HCT116 (cell line): ENCODE measurements around the gene CHMP4B. TPM values are rescaled to one million over a fixed set of nuclear protein-coding genes. Genes with fewer than 3 reads are reported as not detected.

Experiments used
- ATAC-seq: fragments of 200-7000 bp; cut with Tn5 transposase; 2 replicates; pipeline ENCODE4 v1.9.1; 2020; ENCODE audit warnings: mild to moderate bottlenecking, moderate library complexity
- BruUV-seq: library from RNA; stranded (reverse); fragments of 400-500 nt; replicated peaks from 2 replicates; lab custom pipeline; 2021; lab: Mats Ljungman, UMichigan
- CTCF ChIA-PET: fragments of 300-600 bp; sonication (Branson Sonifier 250); formaldehyde crosslinking; loops from one replicate; lab custom pipeline; 2021; ENCODE audit warnings: antibody characterized with exemption; lab: Charles Lee
- POLR2A ChIA-PET: fragments of 300-600, 350-600 bp; sonication (Branson Sonifier 250); formaldehyde crosslinking; loops from one replicate; lab custom pipeline; 2021; ENCODE audit warnings: antibody characterized with exemption; lab: Charles Lee
- RAD21 ChIA-PET, 2 experiments: fragments of 300-600 bp; sonication (Branson Sonifier 250); formaldehyde crosslinking; loops; one replicate each; lab custom pipeline; 2023; ENCODE audit warnings: low total read pairs in 2 of 2; ENCODE audit not compliant: uncharacterized antibody in 2 of 2, unreplicated experiment in 2 of 2, low non-redundant PET in 1 of 2; lab: Charles Lee
- DNase-seq: peaks from one replicate; pipeline ENCODE4 v3.0.0-alpha.2; 2010; ENCODE audit warnings: low read depth, low spot score
- H2AFZ ChIP-seq: fragments of 200-600 bp; shearing (Covaris generic), sonication (generic); 2 replicates; pipeline ENCODE4 v1.6.1; 2017; ENCODE audit warnings: low read depth, mixed run types, mixed read lengths, antibody characterized with exemption, low read length; ENCODE audit not compliant: poor library complexity, severe bottlenecking
- H3K27ac ChIP-seq: 2 replicates; pipeline ENCODE4 v1.5.1; 2012; ENCODE audit warnings: low read depth, low read length
- H3K27me3 ChIP-seq: fragments of 200-600 bp; sonication (generic); 2 replicates; pipeline ENCODE4 v1.6.1; 2016; ENCODE audit warnings: mixed run types, low read length, mixed read lengths; ENCODE audit not compliant: insufficient read depth
- H3K36me3 ChIP-seq, 2 experiments: fragments of 200-500 bp in 1 of 2; fragments of 200-600 bp in 1 of 2; sonication (Bioruptor generic) in 1 of 2; sonication (generic) in 1 of 2; 2 replicates each; pipeline versions ENCODE4 v1.5.1 to v1.6.1; 2014 to 2016; ENCODE audit warnings: low read length in 2 of 2, inconsistent platforms in 1 of 2, mixed read lengths in 1 of 2, mixed run types in 1 of 2; ENCODE audit not compliant: insufficient read depth in 2 of 2, control insufficient read depth in 1 of 2
- H3K4me1 ChIP-seq, 2 experiments: fragments of 200-600 bp in 1 of 2; sonication (generic) in 1 of 2; 2 replicates each; pipeline versions ENCODE4 v1.5.1 to v1.6.1; 2012 to 2017; ENCODE audit warnings: low read length in 2 of 2, inconsistent platforms in 1 of 2, mild to moderate bottlenecking in 1 of 2, mixed read lengths in 1 of 2, mixed run types in 1 of 2, moderate library complexity in 1 of 2; ENCODE audit not compliant: insufficient read depth in 2 of 2, control insufficient read depth in 1 of 2
- H3K4me2 ChIP-seq: fragments of 200-600 bp; sonication (generic); 2 replicates; pipeline ENCODE4 v1.6.1; 2017; ENCODE audit warnings: mixed run types, low read length, mixed read lengths
- H3K4me3 ChIP-seq, 2 experiments: fragments of 200-600 bp in 1 of 2; sonication (generic) in 1 of 2; replicated peaks in 1 of 2; 2 replicates each; pipeline ENCODE4 v1.5.1; 2011 to 2016; ENCODE audit warnings: low read length in 2 of 2, control low read depth in 1 of 2, low read depth in 1 of 2, mild to moderate bottlenecking in 1 of 2, mixed read lengths in 1 of 2, mixed run types in 1 of 2
- H3K79me2 ChIP-seq: fragments of 200-600 bp; sonication (generic); 2 replicates; pipeline ENCODE4 v1.6.1; 2017; ENCODE audit warnings: mild to moderate bottlenecking, mixed run types, low read length, moderate library complexity, mixed read lengths; ENCODE audit not compliant: insufficient read depth
- H3K9ac ChIP-seq: fragments of 200-600 bp; sonication (generic); 2 replicates; pipeline ENCODE4 v1.6.1; 2016; ENCODE audit warnings: low read length, mixed read lengths
- H3K9me2 ChIP-seq: fragments of 200-600 bp; sonication (generic), shearing (Covaris generic); 2 replicates; pipeline ENCODE4 v1.6.1; 2017; ENCODE audit warnings: mixed run types, mild to moderate bottlenecking, moderate library complexity; ENCODE audit not compliant: insufficient read depth
- H3K9me3 ChIP-seq, 2 experiments: fragments of 200-500 bp in 1 of 2; fragments of 200-600 bp in 1 of 2; sonication (Bioruptor generic) in 1 of 2; sonication (generic) in 1 of 2; 2 replicates each; pipeline ENCODE4 v1.6.1; 2014 to 2017; ENCODE audit warnings: low read length in 2 of 2, mixed read lengths in 2 of 2, inconsistent platforms in 1 of 2, low read depth in 1 of 2, mild to moderate bottlenecking in 1 of 2, mixed run types in 1 of 2, moderate library complexity in 1 of 2; ENCODE audit not compliant: control insufficient read depth in 1 of 2, insufficient read depth in 1 of 2
- H4K20me1 ChIP-seq: fragments of 200-600 bp; sonication (generic), shearing (Covaris generic); 2 replicates; pipeline ENCODE4 v1.6.1; 2017; ENCODE audit warnings: mixed run types, mild to moderate bottlenecking, moderate library complexity; ENCODE audit not compliant: insufficient read depth
- FOSL1 ChIP-seq: IDR thresholded peaks from 2 replicates; pipeline ENCODE4 v1.6.1; 2012; ENCODE audit warnings: low read depth
- POLR2A ChIP-seq: IDR thresholded peaks from 2 replicates; pipeline ENCODE4 v1.7.0; 2011; ENCODE audit warnings: borderline replicate concordance; ENCODE audit not compliant: insufficient read depth, insufficient read length; ENCODE audit errors: extremely low read depth
- REST ChIP-seq: IDR thresholded peaks from 2 replicates; pipeline ENCODE4 v1.6.1; 2012; ENCODE audit warnings: low read depth
- ZFX ChIP-seq: fragments of 450-650 bp; IDR thresholded peaks from 2 replicates; pipeline ENCODE4 v1.6.1; 2017
- intact Hi-C: fragments of 100-400 bp; cut with micrococcal nuclease; formaldehyde crosslinking; loops from 2 replicates; pipeline ENCODE4 v1.10.0; 2022
- total RNA-seq: library from RNA; stranded (reverse); gene quantifications from one replicate; pipeline ENCODE4 v1.2.1, GENCODE V29; 2021; ENCODE audit not compliant: unreplicated experiment

Gene CHMP4B
- total RNA-seq, 1 experiment from 2014 or later, result 56.9 TPM

- H3K9me2 ChIP-seq, result no peaks in the 10 kb centered on the region
- no peak overlapping the region for H3K4me2 ChIP-seq
- no peak for TF ChIP-seq FOSL1
- TF ChIP-seq, all 23 proteins: peak for 0
- no peak for ATAC-seq
- Histone ChIP-seq H3K36me3 (peaks cover 4 to 8% of the 10 kb centered on the region in 2 experiments; a peak in 2 of 4 replicates), H3K4me3 (no peak overlapping the region), H3K4me1 (no peaks in the 10 kb centered on the region), H3K9me3 (no peaks in the 10 kb centered on the region), H3K79me2 (peaks cover 55% of the 10 kb centered on the region), H4K20me1 (no peaks in the 10 kb centered on the region; the same call in 1 of the 2 replicates), H3K9ac (no peak overlapping the region), H3K27ac (no peak overlapping the region), H2AFZ (no peak overlapping the region), H3K27me3 (no peaks in the 10 kb centered on the region)
- no TSS peak for BruUV-seq
- POLR2A ChIA-PET, result no interaction called here
- intact Hi-C loops, result no loop called here
- RAD21 ChIA-PET, result no interaction called here
- CTCF ChIA-PET, result no interaction called here
- no peak for DNase-seq
These were observed 35.9 kb downstream of the CHMP4B start for GRCh38 chr20:33847006-33847405.

- RAD21 ChIA-PET, result interaction anchor here in 1 of 2 experiments (0.7 kb wide), 1 partner anchor 58 kb away, joined by 5 read pairs; no protein-coding TSS in a partner anchor
- Histone ChIP-seq H3K27ac (no peak overlapping the region), H3K4me2 (no peak overlapping the region), H3K4me3 (no peak overlapping the region), H3K27me3 (no peaks in the 10 kb centered on the region), H4K20me1 (no peaks in the 10 kb centered on the region; the same call in 1 of the 2 replicates), H3K79me2 (peaks cover 43% of the 10 kb centered on the region), H2AFZ (no peak overlapping the region), H3K4me1 (no peaks in the 10 kb centered on the region), H3K9ac (no peak overlapping the region)
- CTCF ChIA-PET, result no interaction called here
- DNase-seq (no peak), ATAC-seq (no peak)
- POLR2A ChIA-PET, result no interaction called here
- intact Hi-C loops, result no loop called here
- TF ChIP-seq ZFX, result no peak
- TF ChIP-seq REST, result no peak
- TF ChIP-seq POLR2A, result no peak
- TF ChIP-seq, all 23 proteins: peak for 0
- Histone ChIP-seq H3K9me2 (no peaks in the 10 kb centered on the region), H3K9me3 (no peaks in the 10 kb centered on the region), H3K36me3 (peaks cover 11 to 13% of the 10 kb centered on the region in 2 experiments; a peak in 2 of 4 replicates)
- no TSS peak for BruUV-seq
These were observed 37.2 kb downstream of the CHMP4B start for GRCh38 chr20:33848391-33848790.
